DOHH2 (cell line): ENCODE results near the gene MYOC.
"Not testable (repeated sequence)": the region's sequence is repeated elsewhere in the genome, so short reads cannot be mapped to it uniquely, and the experiment has no call there.

ENCODE experiments used
- EZH2phosphoT487 ChIP-seq: fragments of 200-600 bp; sonication (generic); IDR thresholded peaks from 2 replicates; pipeline ENCODE4 v1.6.1; 2017; ENCODE audit warnings: borderline replicate concordance, mild to moderate bottlenecking, antibody characterized with exemption, low read length, moderate library complexity, mixed read lengths
- TF ChIP-seq, protein P1 (sequence below): fragments of 200-600 bp; sonication (generic); IDR thresholded peaks from one replicate; pipeline ENCODE4 v1.5.1; 2014; ENCODE audit warnings: antibody characterized with exemption, mild to moderate bottlenecking, low read depth, low read length; ENCODE audit not compliant: poor library complexity, severe bottlenecking

- TF ChIP-seq, protein P1, sequence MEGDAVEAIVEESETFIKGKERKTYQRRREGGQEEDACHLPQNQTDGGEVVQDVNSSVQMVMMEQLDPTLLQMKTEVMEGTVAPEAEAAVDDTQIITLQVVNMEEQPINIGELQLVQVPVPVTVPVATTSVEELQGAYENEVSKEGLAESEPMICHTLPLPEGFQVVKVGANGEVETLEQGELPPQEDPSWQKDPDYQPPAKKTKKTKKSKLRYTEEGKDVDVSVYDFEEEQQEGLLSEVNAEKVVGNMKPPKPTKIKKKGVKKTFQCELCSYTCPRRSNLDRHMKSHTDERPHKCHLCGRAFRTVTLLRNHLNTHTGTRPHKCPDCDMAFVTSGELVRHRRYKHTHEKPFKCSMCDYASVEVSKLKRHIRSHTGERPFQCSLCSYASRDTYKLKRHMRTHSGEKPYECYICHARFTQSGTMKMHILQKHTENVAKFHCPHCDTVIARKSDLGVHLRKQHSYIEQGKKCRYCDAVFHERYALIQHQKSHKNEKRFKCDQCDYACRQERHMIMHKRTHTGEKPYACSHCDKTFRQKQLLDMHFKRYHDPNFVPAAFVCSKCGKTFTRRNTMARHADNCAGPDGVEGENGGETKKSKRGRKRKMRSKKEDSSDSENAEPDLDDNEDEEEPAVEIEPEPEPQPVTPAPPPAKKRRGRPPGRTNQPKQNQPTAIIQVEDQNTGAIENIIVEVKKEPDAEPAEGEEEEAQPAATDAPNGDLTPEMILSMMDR, result not testable (repeated sequence)
- TF ChIP-seq EZH2phosphoT487, result not testable (repeated sequence)
Measured at GRCh38 chr1:171695772-171696171, 43.3 kb upstream of the MYOC start.
